HG02943 (cell line): ENCODE data around the gene PLCG1.

Source experiments
- ATAC-seq: cut with Tn5 transposase; IDR thresholded peaks from one replicate; pipeline ENCODE4 v1.9.1; 2021; ENCODE audit warnings: mild to moderate bottlenecking, low read depth, moderate library complexity; ENCODE audit not compliant: unreplicated experiment

PLCG1 gene

DNA sequence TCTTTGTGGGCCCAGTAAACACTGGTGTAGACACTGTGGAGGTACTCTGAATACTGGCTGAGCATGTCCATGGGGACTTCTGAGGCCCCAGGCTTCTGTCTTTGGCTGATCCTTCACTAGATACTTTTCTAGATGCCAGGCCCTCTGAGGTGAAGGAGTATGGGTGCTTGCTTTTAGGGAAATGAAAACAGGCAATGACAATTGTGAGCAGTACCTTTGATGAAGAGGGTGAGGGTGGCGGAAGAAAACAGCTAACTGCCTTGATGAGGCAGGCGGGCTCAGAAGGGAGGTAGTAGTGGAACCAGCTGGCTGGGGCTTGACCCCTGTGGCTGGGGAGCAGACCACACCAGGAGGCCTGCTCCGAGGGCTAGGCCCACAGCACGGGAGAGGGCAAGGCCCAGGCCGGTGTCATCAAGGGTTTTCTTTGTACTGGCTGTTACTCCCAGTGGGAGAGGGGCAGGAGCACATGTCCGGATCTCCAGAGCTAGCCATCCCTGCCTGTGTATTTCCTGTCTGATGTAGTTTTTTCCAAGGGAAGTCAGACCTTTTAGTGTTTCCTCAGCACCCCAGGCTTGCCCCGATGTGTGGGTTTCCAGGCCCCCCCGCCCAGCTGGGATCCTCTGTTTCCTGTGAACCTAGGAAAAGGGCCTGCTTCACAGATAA, 3.9 kb downstream of the PLCG1 start:
- ATAC-seq = no peak

DNA sequence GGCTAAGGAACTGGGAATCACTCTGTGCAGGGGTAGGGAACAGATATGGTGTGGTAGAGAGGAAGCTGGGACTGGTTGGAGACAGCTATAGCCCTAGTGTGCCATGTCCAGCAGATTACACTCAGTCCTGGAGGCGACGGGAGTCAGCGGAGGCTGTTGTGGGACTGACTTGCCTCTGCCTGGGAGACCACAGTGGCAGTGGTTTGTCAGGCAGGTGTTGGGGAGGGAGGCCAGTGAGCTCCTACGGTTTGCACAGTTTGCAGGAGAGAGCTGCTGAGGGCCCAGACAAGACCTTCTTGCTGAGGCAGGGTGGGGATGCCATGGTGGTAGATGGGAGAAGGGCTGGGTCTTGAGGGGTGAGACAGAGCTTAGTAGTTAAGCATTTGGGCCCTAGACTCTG, 4.9 kb downstream of the PLCG1 start:
- no peak for ATAC-seq

DNA sequence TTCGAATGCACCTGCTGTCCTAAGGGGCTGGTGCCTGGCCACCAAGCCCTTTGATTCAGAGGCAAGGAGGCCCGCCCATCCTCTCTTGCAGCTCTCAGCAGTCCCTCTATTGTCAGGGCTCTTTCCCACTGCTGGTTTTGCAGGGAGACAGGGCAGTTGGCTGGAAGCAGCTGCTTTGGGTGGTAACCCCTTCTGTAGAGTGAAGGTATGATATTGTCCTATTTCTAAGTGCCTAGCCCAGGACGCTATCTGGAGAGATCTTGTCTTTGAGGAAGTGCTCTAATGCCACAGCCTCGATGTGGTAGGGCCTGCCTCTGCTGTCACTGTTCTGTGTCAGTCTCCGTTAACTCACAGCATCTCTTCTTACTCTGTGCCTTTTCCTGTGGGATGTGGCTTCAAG, 5.6 kb downstream of the PLCG1 start:
- ATAC-seq = no peak

DNA sequence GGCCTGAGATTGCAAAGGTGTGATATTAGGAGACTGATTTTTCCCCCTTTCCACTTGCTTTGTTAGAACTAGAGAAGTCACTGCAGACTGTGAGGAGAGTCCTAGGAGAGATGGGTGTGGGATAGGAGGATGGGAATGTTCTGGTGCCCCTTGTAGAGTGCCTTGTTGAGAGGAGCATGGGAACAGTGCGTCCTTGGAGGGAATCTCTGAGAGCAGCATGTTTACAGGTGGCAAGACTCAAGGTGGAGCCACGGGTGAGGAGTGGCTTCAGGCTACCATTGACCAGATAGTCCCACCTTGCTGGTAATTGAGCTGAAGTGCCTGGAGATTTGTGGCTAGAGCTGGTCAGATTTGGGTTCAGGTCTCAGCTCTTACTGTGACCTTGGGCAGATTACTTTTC, 6.0 kb downstream of the PLCG1 start:
- ATAC-seq = no peak

DNA sequence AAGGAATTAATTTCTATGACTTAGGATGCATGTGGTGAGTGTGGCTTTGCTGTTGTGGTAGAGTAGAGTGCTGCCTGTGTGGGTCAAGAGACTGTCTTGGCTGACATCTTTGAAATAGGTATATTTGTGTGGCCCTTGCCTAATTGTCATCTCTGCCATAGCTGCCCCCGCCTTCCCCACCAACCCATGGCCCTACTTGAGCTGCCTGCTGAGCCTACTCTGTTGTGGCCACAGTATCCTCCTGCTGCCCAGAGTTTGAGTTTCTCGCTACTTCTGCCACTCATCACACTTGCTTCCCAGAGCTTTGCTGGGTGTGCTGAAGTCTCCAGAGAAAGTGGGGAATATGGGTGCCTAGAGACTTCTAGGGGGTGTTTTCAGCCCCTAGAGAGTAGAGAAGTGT, 8.0 kb downstream of the PLCG1 start:
- no peak for ATAC-seq

DNA sequence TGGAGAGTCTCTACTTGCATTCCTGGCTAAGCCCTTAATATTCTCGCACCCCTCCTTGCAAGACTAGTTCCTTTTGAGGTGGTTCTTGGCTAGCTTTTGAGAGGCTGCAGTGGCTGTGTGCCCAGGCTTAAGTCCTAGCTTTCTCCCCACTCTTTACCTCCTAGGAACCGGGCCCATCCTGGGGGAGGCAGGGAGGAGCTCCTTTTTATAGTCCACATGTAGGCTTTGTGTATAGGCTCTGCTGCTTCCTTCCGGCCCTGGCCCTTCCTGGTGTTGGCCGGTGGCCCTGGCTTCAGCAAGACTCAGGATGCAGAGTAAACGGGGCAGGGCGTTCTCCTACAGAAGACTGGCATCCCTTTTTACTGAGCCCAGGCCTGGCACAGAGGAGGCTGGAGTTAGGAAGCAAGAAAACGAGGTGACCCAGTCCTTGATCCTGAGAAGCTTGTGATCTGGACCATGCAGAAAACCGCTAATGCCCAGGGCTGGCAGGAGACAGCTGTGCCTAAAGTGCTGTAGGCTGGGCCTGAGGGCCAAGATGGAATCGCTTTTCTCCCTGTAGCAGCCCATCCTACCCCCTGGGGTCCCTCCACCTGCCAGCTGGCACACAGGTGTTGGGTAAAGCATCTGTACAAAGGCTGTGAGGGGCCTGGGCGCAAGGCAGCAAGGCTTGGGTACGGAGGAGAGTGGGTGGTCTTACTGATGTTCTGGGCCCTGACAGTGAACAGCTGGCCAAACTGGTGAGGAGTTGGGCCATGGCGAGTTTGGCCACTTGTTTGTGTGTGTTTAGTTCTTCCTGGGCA, 8.7 kb downstream of the PLCG1 start:
- ATAC-seq = no peak

DNA sequence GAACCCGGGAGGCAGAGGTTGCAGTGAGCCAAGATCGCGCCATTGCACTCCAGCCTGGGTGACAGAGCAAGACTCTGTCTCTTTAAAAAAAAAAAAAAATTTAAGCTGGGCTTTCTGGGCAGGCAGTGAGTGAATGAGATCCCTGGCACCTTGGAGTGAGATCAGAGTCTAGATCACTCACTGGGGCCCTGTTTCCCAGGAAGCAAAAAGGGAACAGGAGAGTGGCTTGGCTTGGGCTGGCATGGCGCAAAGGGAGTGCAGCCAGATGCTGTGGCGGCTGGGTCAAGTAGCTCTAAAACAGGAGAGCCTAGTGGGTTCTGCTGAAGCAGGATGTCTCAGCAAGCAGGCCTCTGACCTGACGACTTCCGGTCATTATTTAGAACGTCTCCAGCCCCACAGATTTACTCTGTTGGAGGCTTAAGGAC, 10.4 kb downstream of the PLCG1 start:
- ATAC-seq = no peak

DNA sequence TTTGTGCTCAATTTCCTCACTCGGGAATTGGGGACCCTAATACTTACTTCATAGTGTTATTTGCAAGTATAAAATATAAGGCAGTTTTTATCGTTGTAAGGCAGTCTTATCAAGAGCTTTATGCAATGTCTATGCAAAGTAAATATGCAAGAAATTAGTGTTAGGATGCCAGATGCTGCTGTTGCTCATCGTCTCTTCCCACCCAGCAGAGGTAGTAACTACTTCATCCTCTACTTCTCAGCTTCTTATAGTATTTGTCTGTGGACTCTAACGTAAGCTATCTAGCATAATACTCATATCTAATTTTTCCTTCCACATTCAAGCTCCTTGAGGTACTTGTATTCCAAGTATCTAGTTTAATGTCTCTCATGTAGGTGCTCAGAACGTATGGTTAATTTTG, 11.6 kb downstream of the PLCG1 start:
- ATAC-seq = no peak

DNA sequence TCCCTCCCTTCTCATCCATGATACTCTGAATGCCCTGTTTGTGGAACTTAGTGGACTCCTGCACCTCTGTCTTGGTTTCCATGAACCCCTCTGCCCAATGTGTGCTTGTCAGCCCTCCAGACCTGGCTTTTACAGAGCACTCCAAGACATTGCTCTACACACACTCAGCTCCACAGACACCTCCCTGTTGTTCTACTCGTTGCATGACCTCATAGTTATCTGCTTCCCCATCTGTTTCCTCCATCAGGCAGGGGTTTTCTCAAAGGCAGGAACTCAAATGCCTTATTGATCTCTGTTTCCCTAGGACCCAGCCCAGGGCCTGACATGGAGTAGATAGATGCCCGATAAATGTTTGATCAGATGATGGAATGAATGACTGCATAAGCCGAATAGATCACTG, 13.3 kb downstream of the PLCG1 start:
- no peak for ATAC-seq

DNA sequence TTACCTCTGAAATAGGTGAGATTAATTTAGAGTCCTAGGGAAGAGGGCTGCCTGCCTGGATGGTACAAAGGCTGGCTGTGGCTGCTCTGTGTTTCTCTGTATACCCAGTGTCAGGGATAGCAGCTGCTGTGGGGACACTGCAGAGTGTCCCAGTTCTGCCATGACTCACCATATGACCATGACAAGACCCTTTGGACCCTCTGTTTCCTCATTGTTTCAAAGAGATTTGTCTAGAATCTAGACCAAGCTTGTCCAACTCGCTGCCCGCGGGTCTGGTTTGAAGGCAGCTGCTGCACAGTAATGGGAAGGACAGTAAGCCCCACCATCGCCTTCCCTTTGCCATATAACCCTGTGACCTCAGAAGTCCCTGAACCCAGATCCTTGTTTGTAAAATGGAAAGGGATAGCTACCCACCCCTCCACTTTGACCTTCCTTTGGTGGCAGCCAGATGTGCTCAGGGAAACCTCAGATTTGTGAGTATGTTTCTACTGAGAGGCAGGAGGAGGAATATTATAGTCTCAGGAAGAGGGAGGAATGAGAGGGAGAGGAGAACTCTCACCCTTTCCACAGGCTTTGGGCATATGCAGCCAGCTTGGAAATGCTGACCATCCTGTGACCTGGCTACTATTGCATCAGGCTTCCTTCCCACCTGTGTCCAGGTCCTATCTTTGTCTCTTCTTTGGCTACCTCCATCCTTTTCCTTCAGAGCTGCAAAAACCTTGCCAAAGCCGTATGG, 14.0 kb downstream of the PLCG1 start:
- no peak for ATAC-seq

DNA sequence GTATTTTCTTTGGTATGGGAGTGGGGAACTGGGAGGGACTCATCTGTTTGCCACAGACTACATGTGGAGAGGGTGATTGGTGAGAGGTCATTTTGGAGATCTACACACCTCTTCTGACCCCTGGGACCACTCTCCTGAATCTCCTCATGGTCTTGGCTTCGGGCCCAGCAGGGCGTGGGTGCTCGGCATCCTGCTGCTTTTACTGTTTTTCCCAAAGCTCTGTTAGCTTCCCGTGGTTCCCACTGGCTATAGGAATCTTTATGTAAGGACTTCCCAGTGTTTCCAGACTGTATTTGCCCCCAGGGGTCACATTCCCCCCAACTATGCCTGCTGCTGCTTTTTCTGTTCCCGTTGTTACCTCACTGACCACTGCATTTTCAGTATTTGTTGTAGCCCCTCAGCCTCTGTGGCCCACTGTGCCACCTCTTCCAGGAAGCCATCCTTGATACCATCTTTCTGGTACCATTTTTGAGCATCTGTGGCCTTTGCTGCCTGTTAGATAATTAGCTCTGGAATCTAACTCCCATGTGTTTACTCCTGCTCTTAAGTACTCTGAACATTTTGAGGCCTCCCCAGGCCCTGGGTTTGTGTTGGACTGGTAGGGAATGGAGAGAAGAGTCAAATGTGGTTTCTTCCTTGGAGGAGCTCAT, 14.9 kb downstream of the PLCG1 start:
- no peak for ATAC-seq

DNA sequence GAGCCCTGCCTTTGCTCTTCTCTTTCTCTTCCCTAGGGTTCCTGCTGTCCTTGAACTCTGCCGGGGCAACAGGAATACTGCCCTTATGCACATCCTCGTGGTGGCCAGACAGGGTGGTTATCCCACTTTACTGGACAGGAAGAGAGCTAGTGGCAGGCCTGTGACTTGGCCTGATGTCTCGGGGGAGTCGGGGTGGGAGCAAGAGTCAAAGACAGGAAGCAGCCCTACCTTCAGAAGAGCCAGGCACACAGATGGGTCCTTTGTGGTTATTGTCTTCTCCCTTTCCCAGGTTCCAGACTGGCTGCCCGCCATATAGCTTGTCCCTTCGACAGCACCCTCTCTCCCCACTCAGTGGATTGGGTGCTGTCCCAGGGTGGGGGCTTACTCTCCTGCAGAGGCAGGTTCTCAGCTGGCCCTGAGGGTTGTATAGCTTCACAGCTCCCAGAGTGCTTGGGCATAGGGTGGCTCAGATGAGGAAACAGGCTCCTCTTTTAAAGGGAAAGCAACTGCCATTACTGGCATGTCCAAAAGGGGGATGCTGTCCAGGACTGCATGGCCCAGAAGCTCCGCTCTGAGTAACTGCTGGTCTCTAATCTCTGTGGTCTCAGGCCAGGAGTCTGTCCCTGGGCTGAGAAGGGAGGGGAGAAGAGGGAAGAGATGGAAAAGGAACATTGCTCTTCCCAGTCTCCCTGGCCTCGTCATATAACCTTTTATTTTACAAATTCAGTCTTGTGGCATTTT, 17.3 kb downstream of the PLCG1 start:
- ATAC-seq = no peak

DNA sequence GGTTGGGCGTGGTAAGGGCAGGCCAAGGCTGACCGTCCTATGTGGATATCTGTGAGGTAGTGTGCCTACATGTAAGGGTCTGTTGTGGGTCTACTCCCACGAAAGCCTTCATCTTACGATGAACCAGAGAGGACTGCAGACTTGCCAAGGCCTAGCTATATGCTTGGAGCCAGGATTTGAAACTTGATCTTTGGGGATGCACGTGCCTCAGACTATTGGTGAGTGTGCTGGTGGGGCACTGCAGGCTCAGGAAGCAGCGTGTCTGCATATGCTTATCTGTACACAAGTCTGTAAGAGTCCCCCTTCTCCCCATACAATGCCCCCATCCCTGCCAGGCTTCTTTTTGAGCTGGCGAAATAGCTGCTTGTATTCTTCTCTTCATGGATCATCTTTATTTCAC, 17.9 kb downstream of the PLCG1 start:
- no peak for ATAC-seq

DNA sequence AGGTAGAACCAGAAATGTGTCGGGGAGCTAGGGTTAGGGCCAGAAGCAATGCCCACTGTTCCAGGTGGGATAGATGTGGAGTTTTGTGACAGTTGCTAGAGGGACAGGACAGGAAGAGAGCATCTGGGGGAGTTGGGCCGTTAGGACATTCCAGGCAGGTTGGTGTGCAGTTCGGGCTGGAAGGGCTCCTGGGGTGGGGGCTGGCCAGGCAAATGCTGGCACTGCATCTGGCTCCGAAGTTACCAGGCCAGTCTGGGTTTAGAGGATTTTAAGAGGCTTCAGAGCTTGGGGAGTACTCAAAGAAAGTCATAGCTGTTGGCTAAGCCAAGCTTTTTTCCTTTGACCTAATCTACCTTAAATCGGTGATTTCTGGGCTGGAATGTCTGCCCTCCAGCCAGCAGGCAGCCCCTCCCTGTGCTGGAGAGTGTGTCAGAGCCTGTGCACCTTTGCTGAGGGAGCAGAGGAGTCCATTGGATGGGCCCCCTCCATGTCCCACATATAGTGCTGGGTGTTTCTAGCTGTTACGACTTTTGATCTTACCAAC, 20.8 kb downstream of the PLCG1 start:
- no peak for ATAC-seq

DNA sequence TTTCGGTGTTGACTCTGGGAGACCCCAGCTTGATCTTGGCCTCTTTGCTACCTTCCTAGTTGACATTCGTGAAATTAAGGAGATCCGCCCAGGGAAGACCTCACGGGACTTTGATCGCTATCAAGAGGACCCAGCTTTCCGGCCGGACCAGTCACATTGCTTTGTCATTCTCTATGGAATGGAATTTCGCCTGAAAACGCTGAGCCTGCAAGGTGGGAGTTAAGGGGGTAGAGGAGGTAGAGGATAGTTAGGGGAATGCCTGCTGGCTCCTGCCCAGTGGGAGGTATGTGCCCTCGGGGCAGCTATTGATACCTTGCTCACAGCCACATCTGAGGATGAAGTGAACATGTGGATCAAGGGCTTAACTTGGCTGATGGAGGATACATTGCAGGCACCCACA, 22.2 kb downstream of the PLCG1 start:
- no peak for ATAC-seq

DNA sequence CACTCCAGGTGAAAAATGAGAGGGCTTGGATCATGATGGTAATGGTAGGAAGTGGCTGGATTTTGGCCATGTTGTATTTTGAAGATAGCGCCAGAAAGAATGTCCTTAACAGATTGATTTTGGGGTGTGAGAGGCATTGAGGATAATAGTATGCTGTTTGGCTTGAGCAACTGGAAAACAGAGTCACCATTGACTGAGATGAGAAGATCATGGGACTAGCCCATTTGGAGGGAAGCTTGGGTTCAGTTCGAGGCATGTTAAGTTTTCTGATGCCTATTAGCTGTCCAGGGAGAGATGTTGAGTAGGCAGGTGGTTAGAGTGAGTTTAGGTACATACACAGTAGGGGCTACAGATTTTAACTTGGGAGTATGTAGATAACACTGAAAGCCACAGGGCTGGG, 23.3 kb downstream of the PLCG1 start:
- no peak for ATAC-seq

DNA sequence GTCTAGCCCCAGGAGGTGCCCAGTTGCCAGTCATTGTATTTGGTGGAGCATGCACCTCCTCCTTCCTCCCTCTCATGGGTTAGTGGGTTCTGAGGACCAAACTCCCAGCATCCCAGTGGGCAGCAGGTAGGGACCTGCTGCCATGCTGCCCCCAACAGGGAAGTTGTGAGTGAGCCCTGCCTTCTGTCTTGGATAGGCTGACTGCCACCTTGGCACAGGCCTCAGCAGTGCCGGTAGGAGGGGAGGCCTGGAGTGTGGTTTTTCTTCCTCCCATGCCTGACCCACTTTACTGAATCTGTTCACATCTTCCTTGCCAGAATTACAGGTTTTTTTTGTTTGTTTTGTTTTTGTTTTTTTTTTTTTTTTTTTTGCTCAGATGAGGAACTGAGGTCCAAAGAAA, 24.5 kb downstream of the PLCG1 start:
- ATAC-seq = no peak

DNA sequence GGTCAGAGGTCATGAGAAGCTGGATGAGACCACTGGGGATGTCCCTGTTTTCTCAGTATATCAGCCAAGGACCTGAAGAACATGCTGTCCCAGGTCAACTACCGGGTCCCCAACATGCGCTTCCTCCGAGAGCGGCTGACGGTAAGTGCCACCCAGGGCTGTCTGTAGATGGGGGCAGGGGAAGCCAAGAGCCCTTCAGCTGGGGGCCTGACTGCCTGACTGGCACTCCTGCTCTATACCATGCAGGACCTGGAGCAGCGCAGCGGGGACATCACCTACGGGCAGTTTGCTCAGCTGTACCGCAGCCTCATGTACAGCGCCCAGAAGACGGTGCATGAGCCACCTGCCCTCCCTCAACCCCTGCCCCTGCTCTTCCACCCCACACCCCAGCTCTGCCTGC, 25.1 kb downstream of the PLCG1 start:
- no peak for ATAC-seq

DNA sequence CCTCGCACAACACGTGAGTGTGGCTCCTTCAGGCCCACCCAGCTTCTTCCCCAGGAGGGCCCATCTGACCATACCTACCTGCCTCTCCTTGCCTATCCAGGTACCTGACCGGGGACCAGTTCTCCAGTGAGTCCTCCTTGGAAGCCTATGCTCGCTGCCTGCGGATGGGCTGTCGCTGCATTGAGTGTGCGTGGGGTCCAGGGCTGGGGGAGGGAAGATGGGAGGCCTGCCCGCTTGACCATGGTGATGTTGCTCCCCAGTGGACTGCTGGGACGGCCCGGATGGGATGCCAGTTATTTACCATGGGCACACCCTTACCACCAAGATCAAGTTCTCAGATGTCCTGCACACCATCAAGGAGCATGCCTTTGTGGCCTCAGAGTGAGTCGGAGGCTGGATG, 26.5 kb downstream of the PLCG1 start:
- ATAC-seq = no peak
